Inflammatory macrophage treated with lipopolysaccharide for 1 hour (primary cell): ENCODE data around the gene ADCY3.

ENCODE experiments used
- DNase-seq, 2 donors: peaks; one replicate each; pipeline ENCODE4 v3.0.0-alpha.2; 2020 to 2022

ADCY3 gene

GRCh38 chr2:24899361-24899910 lies 20.6 kb downstream of the ADCY3 start:
- DNase-seq: no peak

GRCh38 chr2:24898122-24899109 lies 21.6 kb downstream of the ADCY3 start:
- no peak for DNase-seq

- DNase-seq: no peak
Observed at GRCh38 chr2:24894750-24895149, 25.3 kb downstream of the ADCY3 start.

- no peak for DNase-seq
Observed at GRCh38 chr2:24893934-24894333, 26.1 kb downstream of the ADCY3 start.

GRCh38 chr2:24892928-24893327 lies 27.1 kb downstream of the ADCY3 start:
- no peak for DNase-seq

GRCh38 chr2:24891201-24891600 lies 28.8 kb downstream of the ADCY3 start:
- DNase-seq: no peak

- no peak for DNase-seq
Observed at GRCh38 chr2:24889221-24889620, 30.8 kb downstream of the ADCY3 start.

- no peak for DNase-seq
Observed at GRCh38 chr2:24888177-24888576, 31.9 kb downstream of the ADCY3 start.

GRCh38 chr2:24887307-24887874 lies 32.6 kb downstream of the ADCY3 start:
- DNase-seq: no peak

GRCh38 chr2:24886691-24887304 lies 33.2 kb downstream of the ADCY3 start:
- peak; percentile 74 to 90 for DNase-seq

GRCh38 chr2:24886126-24886501 lies 33.9 kb downstream of the ADCY3 start:
- no peak for DNase-seq

- DNase-seq: peak; percentile 56 to 75
Observed at GRCh38 chr2:24885221-24886125, 34.6 kb downstream of the ADCY3 start.

- no peak for DNase-seq
Observed at GRCh38 chr2:24883946-24884345, 36.1 kb downstream of the ADCY3 start.

GRCh38 chr2:24881623-24882022 lies 38.4 kb downstream of the ADCY3 start:
- DNase-seq: no peak

- DNase-seq: no peak
Observed at GRCh38 chr2:24881158-24881557, 38.9 kb downstream of the ADCY3 start.

GRCh38 chr2:24878341-24878740 lies 41.7 kb downstream of the ADCY3 start:
- DNase-seq: no peak

GRCh38 chr2:24877646-24878045 lies 42.4 kb downstream of the ADCY3 start:
- DNase-seq: no peak

GRCh38 chr2:24877067-24877466 lies 43.0 kb downstream of the ADCY3 start:
- DNase-seq: no peak

- DNase-seq: no peak
Observed at GRCh38 chr2:24875901-24876300, 44.1 kb downstream of the ADCY3 start.

GRCh38 chr2:24875272-24875671 lies 44.8 kb downstream of the ADCY3 start:
- no peak for DNase-seq

- peak; percentile 50 to 86 for DNase-seq
Observed at GRCh38 chr2:24874035-24874434, 46.0 kb downstream of the ADCY3 start.

GRCh38 chr2:24873619-24874018 lies 46.4 kb downstream of the ADCY3 start:
- DNase-seq: peak in 1 of 2 donors; percentile 31
